ENCODE measurements around the gene PPP1CC. TPM values are rescaled to one million over a fixed set of nuclear protein-coding genes. Genes with fewer than 3 reads are reported as not detected.

The PPP1CC gene
- total RNA-seq, 4 donors from 2014 or later = 103 to 135 (median 126) TPM

DNA sequence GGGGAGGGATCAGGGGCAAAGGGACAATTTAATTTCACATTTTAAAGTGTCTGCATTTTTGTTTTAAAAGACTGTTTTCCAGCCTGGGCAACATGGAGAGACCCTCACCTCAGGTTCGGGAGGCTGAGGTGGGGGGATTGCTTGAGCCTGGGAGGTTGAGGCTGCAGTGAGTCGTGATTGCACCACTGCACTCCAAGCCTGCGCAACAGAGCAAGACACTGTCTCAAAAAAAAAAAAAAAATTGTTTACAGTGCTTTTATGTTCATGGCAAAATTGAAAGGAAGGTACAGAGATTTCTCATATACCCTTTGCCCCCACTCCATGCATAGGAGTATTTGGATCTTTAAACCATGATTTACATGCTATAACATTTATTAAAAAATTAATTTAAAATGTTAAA lies 37.4 kb downstream of the PPP1CC start:
- no peaks in the 10 kb centered on the region for H3K27me3 ChIP-seq
- no peak for TF ChIP-seq CTCF (IDR thresholded peaks at IDR 0.05)
- TF ChIP-seq POLR2AphosphoS5 (IDR thresholded peaks at IDR 0.05) = no peak
- no peak for TF ChIP-seq POLR2A (IDR thresholded peaks at IDR 0.05)
- no peak for TF ChIP-seq EP300 (IDR thresholded peaks at IDR 0.05)
- H3K9me3 ChIP-seq = no peaks in the 10 kb centered on the region
- WGBS, 2 donors (ENCODE audit: low coverage in 1 of 2) = 45 to 72% methylated on average over 3 of the region's 3 CpGs
- H3K4me3 ChIP-seq = no peak overlapping the region
- H3K36me3 ChIP-seq = no peaks in the 10 kb centered on the region
- no peak overlapping the region for H3K27ac ChIP-seq
- H3K4me1 ChIP-seq = no peaks in the 10 kb centered on the region
- ATAC-seq = no peak

DNA sequence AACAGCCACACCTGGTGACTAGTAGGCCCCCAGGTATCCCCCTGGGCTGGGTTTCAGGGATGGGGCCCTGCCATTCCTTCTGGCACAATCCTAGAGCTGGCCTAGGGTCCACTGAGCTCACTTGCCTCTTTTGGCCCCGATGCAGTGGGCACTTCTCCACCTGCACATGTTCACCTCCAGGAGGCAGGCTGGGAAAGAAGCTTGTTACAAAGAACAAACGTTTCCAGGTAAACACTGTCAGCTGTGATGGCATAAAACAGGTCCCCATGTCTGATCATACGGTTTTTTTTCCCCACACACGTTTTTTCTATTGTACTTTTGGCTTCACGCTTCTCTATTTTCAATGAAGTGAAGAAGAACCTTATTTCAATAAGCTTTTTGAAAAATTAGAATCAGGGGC lies 37.9 kb downstream of the PPP1CC start:
- H3K9me3 ChIP-seq = no peaks in the 10 kb centered on the region
- no peaks in the 10 kb centered on the region for H3K36me3 ChIP-seq
- ATAC-seq = no peak
- H3K4me3 ChIP-seq = no peak overlapping the region
- TF ChIP-seq CTCF (IDR thresholded peaks at IDR 0.05) (peak in 1 of 4 experiments; percentile 43), POLR2AphosphoS5 (IDR thresholded peaks at IDR 0.05) (no peak), POLR2A (IDR thresholded peaks at IDR 0.05) (no peak), EP300 (IDR thresholded peaks at IDR 0.05) (no peak)
- 27 to 29% methylated on average over 4 of the region's 5 CpGs for WGBS, 2 donors (ENCODE audit: low coverage in 1 of 2)
- H3K27me3 ChIP-seq = no peaks in the 10 kb centered on the region
- no peak overlapping the region for H3K27ac ChIP-seq
- H3K4me1 ChIP-seq = no peaks in the 10 kb centered on the region

DNA sequence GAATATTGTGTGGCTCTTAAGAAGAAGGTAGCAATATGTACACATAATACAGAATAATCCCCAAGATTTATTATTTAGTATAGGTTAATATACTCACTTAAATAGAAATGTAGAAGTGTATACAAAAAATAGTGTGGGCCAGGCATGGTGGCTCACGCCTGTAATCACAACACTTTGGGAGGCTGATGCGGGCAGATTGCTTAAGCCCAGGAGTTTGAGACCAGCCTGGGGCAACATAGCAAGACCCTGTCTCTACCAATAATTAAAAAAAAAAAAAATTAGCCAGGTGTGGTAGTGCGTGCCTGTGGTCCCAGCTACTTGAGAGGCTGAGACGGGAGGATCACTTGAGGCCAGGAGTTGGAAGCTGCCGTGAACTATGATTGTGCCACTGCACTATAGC lies 38.5 kb downstream of the PPP1CC start:
- Histone ChIP-seq H3K27ac (no peak overlapping the region), H3K4me1 (peaks cover 0 to 1% (median 0%) of the 10 kb centered on the region in 3 donors), H3K4me3 (no peak overlapping the region), H3K27me3 (no peaks in the 10 kb centered on the region), H3K9me3 (no peaks in the 10 kb centered on the region), H3K36me3 (no peaks in the 10 kb centered on the region)
- no peak for ATAC-seq
- no peak for TF ChIP-seq POLR2AphosphoS5 (IDR thresholded peaks at IDR 0.05)
- no peak for TF ChIP-seq POLR2A (IDR thresholded peaks at IDR 0.05)
- TF ChIP-seq CTCF (IDR thresholded peaks at IDR 0.05) = no peak
- no peak for TF ChIP-seq EP300 (IDR thresholded peaks at IDR 0.05)
- 86 to 93% methylated on average over 5 of the region's 5 CpGs for WGBS, 2 donors (ENCODE audit: low coverage in 1 of 2)

GRCh38 chr12:110702081-110702480 lies 40.6 kb downstream of the PPP1CC start:
- no peaks in the 10 kb centered on the region for H3K36me3 ChIP-seq
- 93 to 100% methylated on average over 5 of the region's 5 CpGs for WGBS, 2 donors (ENCODE audit: low coverage in 1 of 2)
- no peaks in the 10 kb centered on the region for H3K27me3 ChIP-seq
- TF ChIP-seq CTCF (IDR thresholded peaks at IDR 0.05) (no peak), EP300 (IDR thresholded peaks at IDR 0.05) (no peak), POLR2A (IDR thresholded peaks at IDR 0.05) (no peak), POLR2AphosphoS5 (IDR thresholded peaks at IDR 0.05) (no peak)
- peaks cover 0 to 17% (median 0%) of the 10 kb centered on the region in 3 donors for H3K4me1 ChIP-seq
- H3K9me3 ChIP-seq = no peaks in the 10 kb centered on the region
- no peak overlapping the region for H3K4me3 ChIP-seq
- ATAC-seq = no peak
- H3K27ac ChIP-seq = no peak overlapping the region

DNA sequence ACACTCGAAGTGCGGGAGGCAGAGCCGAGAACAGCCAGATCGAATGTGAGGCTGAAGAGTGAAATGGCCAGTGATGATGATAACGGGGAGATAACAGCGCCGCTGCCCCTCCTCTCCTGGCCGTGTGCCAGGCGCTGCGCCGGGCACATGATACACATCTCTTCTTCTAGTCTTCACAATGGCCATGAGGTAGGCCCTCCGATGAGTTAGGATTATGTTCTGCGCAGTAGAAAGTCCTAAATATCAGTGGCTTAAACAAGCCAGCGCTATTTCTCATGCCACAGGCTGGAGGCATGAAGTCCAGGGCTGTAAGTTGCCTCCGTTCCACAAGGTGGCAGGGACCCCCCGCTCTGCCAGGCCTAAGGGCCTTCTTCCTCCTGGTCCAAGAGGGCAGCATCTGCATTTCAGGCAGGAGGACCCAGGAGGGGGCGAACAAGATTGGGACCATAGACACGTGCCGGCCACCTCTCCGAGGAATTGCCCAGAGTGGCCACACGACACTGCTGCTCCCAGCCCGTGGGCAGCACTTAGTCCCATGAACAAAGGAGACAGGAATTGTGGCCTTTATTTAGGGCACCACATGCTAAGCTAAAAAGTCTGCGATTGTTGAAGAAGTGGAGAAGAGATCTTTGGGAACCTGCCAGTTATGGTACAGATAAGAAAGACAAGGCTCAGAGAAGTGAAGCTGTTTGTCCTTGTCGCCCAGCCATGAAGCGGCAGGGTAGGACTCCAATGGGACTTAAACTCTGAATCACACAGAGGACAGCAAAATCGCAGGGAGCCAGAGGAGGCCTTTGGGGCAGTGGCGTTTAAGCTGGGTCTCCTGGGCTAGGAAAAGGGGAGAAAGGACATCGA lies 42.9 kb downstream of the PPP1CC start:
- H3K9me3 ChIP-seq = no peaks in the 10 kb centered on the region
- no peak for ATAC-seq
- TF ChIP-seq EP300 (IDR thresholded peaks at IDR 0.05) (no peak), POLR2A (IDR thresholded peaks at IDR 0.05) (no peak), POLR2AphosphoS5 (IDR thresholded peaks at IDR 0.05) (no peak), CTCF (IDR thresholded peaks at IDR 0.05) (no peak)
- WGBS, 2 donors (ENCODE audit: low coverage in 1 of 2) = 90 to 91% methylated on average over 6 to 19 of the region's 28 CpGs
- H3K36me3 ChIP-seq = no peaks in the 10 kb centered on the region
- H3K4me1 ChIP-seq = peaks cover 0 to 17% (median 0%) of the 10 kb centered on the region in 3 donors
- no peaks in the 10 kb centered on the region for H3K27me3 ChIP-seq
- peak overlapping the region in 2 of 4 donors; percentile 41 to 45 for H3K27ac ChIP-seq
- H3K4me3 ChIP-seq = no peak overlapping the region
